Stimulated activated CD8-positive, alpha-beta memory T cell treated with anti-CD3 and anti-CD28 coated beads, Interleukin-12 subunit alpha, Interleukin-12 subunit beta, amount 100 ng/mL, for 4 hours (primary cell): ENCODE measurements around the gene SLC2A3.
"Not testable (repeated sequence)": the region's sequence is repeated elsewhere in the genome, so short reads cannot be mapped to it uniquely, and the experiment has no call there.

ENCODE experiments used
- DNase-seq: peaks from one replicate; pipeline ENCODE4 v3.0.0-alpha.2; 2020; ENCODE audit warnings: low read depth

SLC2A3 gene

GRCh38 chr12:7915661-7916403 is 20.2 kb downstream of the SLC2A3 start:
- DNase-seq = no peak

DNA sequence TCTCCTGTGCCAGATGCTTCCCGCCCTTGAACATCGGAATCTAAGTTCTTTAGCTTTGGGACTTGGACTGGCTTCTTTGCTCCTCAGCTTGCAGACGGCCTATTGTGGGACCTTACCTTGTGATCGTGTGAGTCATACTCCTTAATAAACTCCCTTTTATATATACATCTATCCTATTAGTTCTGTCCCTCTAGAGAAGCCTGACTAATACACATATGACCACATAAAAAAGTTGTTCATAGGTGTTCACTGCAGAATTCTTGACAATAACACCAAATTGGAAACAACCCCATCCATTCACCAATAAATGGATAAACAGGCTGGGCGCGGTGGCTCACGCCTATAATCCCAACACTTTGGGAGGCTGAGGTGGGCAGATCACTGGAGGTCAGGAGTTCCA is 25.9 kb downstream of the SLC2A3 start:
- not testable (repeated sequence) for DNase-seq

DNA sequence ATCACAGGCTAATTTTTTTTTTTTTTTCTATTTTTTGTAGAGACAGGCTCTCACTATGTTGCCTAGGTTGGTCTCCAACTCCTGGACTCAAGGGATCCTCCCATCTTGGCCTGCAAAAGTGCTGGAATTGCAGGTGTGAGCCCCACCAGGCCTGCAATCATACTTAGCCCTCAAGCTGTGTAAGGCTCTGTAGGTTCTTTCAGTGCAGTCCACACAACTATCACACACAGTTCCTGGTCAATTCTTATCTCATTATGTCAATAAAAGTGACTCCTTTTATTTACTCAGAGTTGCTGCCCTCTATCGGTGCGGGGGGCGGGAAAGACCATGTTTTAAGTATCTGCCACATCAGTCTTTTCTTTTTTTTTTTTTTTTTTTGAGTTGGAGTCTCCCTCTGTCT is 29.0 kb downstream of the SLC2A3 start:
- DNase-seq = no peak

- DNase-seq = not testable (repeated sequence)
These were observed 29.7 kb downstream of the SLC2A3 start for GRCh38 chr12:7906303-7906702.

DNA sequence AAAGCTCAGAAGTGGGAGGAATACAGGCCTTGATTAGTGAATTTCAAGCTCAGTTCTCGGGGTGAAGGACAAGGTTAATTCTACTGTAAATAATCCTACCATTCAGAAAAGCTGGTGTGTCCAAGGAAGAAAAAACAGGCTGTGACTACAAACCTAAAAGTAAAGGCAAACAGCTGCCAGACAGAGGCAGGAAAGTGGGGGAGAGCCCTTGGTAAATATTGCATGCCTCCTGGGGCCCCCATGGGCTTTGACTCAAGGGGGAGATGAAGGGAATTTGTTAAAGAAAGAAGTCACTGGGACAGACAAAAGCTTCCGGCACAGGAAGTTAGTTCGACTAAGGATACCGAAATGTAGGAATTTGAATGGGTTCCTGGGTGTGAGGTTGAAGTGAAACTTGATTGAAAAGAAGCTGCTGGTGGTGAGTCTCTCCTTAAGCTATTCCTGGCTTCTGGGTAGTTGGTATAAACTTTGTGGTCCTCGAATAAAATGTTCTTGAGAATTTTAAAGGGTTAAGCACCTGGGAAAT is 30.3 kb downstream of the SLC2A3 start:
- DNase-seq = not testable (repeated sequence)

DNA sequence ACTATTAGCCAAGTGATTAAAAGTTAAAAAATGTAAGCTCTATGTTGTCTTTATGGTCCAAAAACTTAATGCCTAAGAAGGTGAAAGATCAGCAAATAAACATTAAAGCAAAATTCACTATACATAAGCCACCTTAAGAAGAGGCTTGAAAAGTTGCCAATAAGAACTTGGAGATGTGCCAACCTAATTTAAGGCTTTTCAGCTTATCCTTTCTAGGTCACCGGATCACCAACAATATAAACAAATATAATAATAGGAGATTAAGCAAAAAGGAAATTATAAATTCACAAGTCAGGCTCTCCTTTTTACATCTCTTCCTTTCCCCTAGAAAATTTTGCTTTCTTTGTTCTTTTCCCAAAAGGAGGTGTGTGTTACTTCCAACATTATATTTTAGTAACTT is 30.9 kb downstream of the SLC2A3 start:
- no peak for DNase-seq

DNA sequence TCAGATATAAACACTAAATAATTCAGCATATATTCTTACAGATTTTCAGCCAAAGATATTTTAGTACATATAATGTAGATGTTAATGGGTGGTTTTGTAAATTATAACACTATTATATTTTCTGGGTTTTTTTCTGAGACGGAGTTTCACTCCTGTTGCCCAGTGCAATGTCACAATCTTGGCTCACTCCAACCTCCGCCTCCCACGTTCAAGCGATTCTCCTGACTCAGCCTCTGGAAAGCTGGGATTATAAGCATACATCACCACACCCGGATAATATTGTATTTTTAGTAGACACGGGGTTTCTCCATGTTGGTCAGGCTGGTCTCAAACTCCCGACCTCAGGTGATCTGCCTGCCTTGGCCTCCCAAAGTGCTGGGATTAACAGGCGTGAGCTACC is 33.6 kb downstream of the SLC2A3 start:
- DNase-seq = not testable (repeated sequence)

GRCh38 chr12:7899755-7900154 is 36.2 kb downstream of the SLC2A3 start:
- no peak for DNase-seq

DNA sequence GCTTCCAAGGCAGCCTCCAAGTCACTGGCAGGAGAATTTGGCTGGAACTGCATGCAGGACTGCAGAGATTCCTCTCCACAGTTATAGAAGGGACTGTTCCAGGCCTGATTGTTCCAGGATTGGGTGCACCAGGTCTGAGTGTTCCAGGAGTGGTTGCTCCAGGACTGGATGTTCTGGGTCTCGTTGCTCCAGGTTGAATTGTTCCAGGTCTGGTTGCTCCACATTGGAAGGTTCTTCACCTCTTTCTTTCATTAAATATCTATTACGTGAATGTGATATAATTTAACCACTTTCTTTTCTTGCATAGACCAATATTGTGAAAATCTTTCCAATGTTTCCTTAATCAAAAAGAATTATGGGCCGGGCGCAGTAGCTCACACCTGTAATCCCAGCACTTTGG is 39.3 kb downstream of the SLC2A3 start:
- DNase-seq = not testable (repeated sequence)

- DNase-seq = no peak
These were observed 43.6 kb downstream of the SLC2A3 start for GRCh38 chr12:7892186-7892980.

DNA sequence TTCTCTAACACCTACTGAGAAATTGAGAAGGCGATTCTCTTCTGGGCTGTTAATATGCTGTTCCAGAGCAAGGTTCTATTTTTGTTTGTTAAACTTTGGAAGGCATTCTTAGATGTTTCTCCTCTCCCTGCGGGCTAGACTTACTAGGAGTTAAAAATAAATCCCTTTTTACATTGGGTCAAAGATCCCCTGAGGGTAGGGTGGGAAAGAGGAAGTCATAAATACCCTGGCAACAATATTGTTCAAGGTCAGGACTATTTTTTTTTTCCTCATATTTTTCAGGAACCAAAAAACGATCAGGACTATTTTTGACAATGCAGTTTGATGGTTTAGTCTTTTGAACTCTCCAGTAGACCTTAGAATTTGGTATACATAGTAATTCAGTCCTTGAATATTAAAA is 51.3 kb downstream of the SLC2A3 start:
- DNase-seq = no peak

DNA sequence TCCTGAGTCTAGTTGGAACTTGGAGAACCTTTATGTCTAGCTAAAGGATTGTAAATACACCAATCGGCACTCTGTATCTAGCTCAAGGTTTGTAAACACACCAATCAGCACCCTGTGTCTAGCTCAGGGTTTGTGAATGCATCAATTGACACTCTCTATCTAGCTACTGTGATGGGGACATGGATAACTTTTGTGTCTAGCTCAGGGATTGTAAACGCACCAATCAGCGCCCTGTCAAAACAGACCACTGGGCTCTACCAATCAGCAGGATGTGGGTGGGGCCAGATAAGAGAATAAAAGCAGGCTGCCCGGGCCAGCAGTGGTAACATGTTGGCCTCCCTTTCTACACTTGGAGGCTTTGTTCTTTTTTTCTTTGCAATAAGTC is 54.3 kb downstream of the SLC2A3 start:
- DNase-seq = not testable (repeated sequence)

DNA sequence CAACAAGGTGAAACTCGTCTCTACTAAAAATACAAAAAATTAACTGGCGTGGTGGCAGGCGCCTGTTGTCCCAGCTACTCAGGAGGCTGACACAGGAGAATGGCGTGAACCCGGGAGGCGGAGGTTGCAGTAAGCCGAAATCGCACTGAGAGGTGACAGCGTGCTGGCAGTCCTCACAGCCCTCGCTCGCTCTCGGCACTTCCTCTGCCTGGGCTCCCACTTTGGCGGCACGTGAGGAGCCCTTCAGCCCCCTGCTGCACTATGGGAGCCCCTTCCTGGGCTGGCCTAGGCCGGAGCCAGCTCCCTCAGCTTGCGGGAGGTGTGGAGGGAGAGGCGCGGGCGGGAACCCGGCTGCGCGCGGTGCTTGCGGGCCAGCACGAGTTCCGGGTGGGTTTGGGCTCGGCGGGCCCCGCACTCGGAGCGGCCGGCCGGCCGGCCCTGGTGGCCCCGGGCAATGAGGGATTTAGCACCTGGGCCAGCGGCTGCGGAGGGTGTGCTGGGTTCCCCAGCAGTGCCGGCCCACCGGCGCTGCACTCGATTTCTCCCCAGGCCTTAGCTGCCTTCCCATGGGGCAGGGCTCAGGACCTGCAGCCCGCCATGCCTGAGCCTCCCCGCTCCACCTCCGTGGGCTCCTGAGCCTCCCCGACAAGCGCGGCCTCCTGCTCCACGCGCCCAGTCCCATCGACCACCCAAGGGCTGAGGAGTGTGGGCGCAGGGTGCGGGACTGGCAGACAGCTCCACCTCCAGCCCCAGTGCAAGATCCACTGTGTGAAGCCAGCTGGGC is 54.8 kb downstream of the SLC2A3 start:
- DNase-seq = not testable (repeated sequence)

DNA sequence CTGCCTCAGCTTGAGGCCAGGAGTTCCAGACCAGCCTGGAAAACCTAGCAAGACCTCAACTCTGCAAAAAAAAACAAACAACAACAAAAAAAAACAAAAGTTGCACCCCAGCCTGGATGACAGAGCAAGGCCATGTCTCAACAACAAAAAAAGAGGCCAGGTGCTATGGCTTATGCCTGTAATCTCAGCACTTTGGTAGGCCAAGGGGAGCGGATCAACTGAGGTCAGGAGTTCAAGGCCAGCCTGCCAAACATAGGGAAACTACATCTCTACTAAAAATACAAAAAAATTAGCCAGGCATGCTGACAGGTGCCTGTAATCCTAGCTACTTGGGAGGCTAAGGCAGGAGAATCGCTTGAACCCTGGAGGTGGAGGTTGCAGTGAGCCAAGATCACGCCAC is 56.7 kb downstream of the SLC2A3 start:
- no peak for DNase-seq

DNA sequence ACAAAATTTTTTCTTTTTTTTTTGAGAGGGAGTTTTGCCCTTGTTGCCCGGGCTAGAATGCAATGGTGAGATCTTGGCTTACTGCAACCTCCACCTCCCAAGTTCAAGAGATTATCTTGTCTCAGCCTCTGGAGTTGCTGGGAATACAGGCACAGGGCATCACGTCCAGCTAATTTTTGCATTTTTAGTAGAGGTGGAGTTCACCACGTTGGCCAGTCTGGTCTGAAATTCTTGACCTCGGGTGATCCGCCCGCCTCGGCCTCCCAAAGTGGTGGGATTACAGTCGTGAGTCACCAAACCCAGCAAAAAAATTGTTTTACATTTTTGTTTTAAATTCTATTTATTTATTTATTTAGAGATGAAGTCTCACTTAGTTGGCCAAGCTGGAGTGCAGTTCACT is 58.6 kb downstream of the SLC2A3 start:
- DNase-seq = no peak

DNA sequence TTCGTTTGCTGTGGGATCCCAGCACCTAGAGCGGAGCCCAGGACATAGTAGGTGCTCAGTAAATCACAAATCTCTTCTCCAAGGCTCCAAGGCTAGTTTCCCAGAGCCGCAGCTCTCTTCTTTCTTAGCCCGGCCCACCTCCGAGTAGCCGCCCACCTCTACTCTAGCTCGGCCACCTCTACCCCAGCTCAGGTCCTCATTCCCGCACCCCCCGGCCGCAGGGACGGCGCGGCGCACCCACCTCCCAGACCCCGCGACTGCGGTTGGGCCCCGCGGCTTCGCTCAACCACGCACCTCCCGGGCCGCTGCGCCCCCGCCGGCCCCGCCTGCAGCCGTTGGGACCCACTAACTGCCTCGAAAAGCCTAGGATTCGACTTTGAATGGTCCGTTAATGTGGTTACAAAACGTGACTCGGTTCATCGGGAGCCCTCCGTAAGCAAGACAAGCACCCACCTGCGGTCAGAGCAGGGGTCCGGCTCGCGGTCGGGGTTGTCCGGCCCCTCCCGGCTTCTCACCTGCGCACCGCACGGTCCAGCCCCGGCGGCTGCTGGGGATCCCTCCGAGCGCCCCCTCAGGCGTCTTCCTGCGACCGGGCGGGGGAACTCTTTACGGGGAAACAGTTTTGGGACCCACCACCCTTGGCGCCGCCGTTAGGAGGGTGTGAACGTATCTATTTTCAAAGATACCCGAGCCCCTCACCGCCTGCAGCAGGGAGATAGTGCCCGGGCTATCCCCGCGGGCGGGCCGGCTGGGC is 63.2 kb downstream of the SLC2A3 start, which contains the start of gene SLC2A14:
TSS of gene SLC2A14 (minus strand) at position 350 of the 754 bp plus-strand sequence. CDS start 3,035 bp downstream, outside the sequence.
- DNase-seq = no peak

DNA sequence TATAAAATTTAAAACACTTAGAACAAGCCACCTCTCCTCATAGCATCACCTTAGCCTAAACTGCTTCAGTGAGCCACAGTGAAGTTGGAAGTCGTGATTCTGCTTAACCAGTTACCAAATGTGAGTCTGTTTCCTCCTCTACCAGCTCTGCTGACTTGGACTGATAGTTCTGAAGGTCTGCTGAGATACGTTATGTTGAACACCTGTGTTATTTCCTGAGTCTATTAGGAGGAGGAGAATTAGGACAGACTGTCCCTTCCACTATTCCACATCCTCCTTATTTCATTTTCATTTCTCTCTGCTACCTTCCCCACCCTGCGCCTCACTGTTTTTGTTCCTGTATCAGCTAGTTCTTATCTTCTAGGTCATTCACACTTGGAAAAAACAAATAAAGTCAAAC is 65.7 kb downstream of the SLC2A3 start:
- no peak for DNase-seq
